IMR-90 (cell line): ENCODE results near the gene PCBD1. TPM values are rescaled to one million over a fixed set of nuclear protein-coding genes. Genes with fewer than 3 reads are reported as not detected.

ENCODE experiments used
- ATAC-seq: fragments of 200-7000 bp; cut with Tn5 transposase; 2 replicates; pipeline ENCODE4 v1.9.1; 2020; ENCODE audit warnings: low read depth, mild to moderate bottlenecking, moderate library complexity
- BruUV-seq: library from RNA; stranded (reverse); fragments of 400-500 nt; replicated peaks from 2 replicates; lab custom pipeline; 2021; lab: Mats Ljungman, UMichigan
- CTCF ChIA-PET: fragments of 300-600 bp; formaldehyde crosslinking; extraction: SDS; loops from one replicate; lab custom pipeline; 2021; ENCODE audit warnings: antibody characterized with exemption; lab: Yijun Ruan, JAX
- POLR2A ChIA-PET: fragments of 300-600 bp; sonication (Branson Sonifier 250); formaldehyde crosslinking; loops from one replicate; lab custom pipeline; 2022; ENCODE audit warnings: antibody characterized with exemption; ENCODE audit not compliant: unreplicated experiment; lab: Charles Lee
- DNase-seq: peaks from one replicate; pipeline ENCODE4 v3.0.0; 2013
- H2AFZ ChIP-seq: replicated peaks from 2 replicates; pipeline ENCODE3; 2013; ENCODE audit warnings: low read length, mild to moderate bottlenecking; ENCODE audit not compliant: poor library complexity
- H2AK5ac ChIP-seq: 2 replicates; pipeline ENCODE4 v1.6.1; 2013; ENCODE audit warnings: low read depth, low read length, inconsistent platforms
- H2AK9ac ChIP-seq: replicated peaks from 2 replicates; pipeline ENCODE3; 2013; ENCODE audit warnings: mild to moderate bottlenecking, low read depth, low read length, moderate library complexity; ENCODE audit not compliant: poor library complexity
- H2BK120ac ChIP-seq: 2 replicates; pipeline ENCODE4 v1.6.1; 2013; ENCODE audit warnings: low read depth, low read length, inconsistent platforms
- H2BK15ac ChIP-seq: 3 replicates; pipeline ENCODE4 v1.6.1; 2013; ENCODE audit warnings: low read depth, low read length, inconsistent platforms
- H2BK20ac ChIP-seq: 2 replicates; pipeline ENCODE4 v1.6.1; 2013; ENCODE audit warnings: low read depth, mild to moderate bottlenecking, inconsistent platforms, low read length, moderate library complexity
- H2BK5ac ChIP-seq: 2 replicates; pipeline ENCODE4 v1.6.1; 2013; ENCODE audit warnings: mild to moderate bottlenecking, low read depth, low read length, inconsistent platforms; ENCODE audit not compliant: poor library complexity, severe bottlenecking
- H3K14ac ChIP-seq: replicated peaks from 2 replicates; pipeline ENCODE4 v1.6.1; 2013; ENCODE audit warnings: low read depth, low read length, inconsistent platforms
- H3K18ac ChIP-seq: 2 replicates; pipeline ENCODE4 v1.6.1; 2013; ENCODE audit warnings: low read depth, low read length, control low read depth
- H3K23ac ChIP-seq: 2 replicates; pipeline ENCODE4 v1.6.1; 2013; ENCODE audit warnings: low read depth, low read length, inconsistent platforms
- H3K27ac ChIP-seq: 2 replicates; pipeline ENCODE4 v1.5.1; 2013; ENCODE audit warnings: mild to moderate bottlenecking, control low read depth, low read length; ENCODE audit not compliant: insufficient read depth
- H3K27me3 ChIP-seq: 2 replicates; pipeline ENCODE4 v1.6.1; 2013; ENCODE audit warnings: low read length; ENCODE audit not compliant: control insufficient read depth, insufficient read depth
- H3K36me3 ChIP-seq: 2 replicates; pipeline ENCODE4 v1.6.1; 2013; ENCODE audit warnings: low read length, mixed read lengths; ENCODE audit not compliant: control insufficient read depth, insufficient read depth
- H3K4ac ChIP-seq: 2 replicates; pipeline ENCODE4 v1.6.1; 2013; ENCODE audit warnings: low read depth, low read length, inconsistent platforms
- H3K4me1 ChIP-seq: 2 replicates; pipeline ENCODE4 v1.6.1; 2013; ENCODE audit warnings: low read length, mixed read lengths; ENCODE audit not compliant: control insufficient read depth, insufficient read depth
- H3K4me2 ChIP-seq: 2 replicates; pipeline ENCODE4 v1.6.1; 2013; ENCODE audit warnings: low read depth, mild to moderate bottlenecking, control low read depth, low read length, moderate library complexity
- H3K4me3 ChIP-seq: 2 replicates; pipeline ENCODE4 v1.5.1; 2013; ENCODE audit warnings: low read depth, mild to moderate bottlenecking, control low read depth, low read length, moderate library complexity; ENCODE audit not compliant: insufficient read depth
- H3K56ac ChIP-seq: 2 replicates; pipeline ENCODE4 v1.6.1; 2013; ENCODE audit warnings: low read length, inconsistent platforms; ENCODE audit not compliant: insufficient read depth; ENCODE audit errors: extremely low read depth
- H3K79me1 ChIP-seq, 2 experiments: 2 replicates each; pipeline ENCODE4 v1.6.1; 2013; ENCODE audit warnings: low read length in 2 of 2, inconsistent platforms in 1 of 2, low read depth in 1 of 2
- H3K9ac ChIP-seq: 2 replicates; pipeline ENCODE4 v1.6.1; 2013; ENCODE audit warnings: low read depth, low read length, control low read depth
- H3K9me1 ChIP-seq: 2 replicates; pipeline ENCODE4 v1.6.1; 2013; ENCODE audit warnings: low read length, inconsistent platforms; ENCODE audit not compliant: insufficient read depth
- H3K9me3 ChIP-seq: 2 replicates; pipeline ENCODE4 v1.6.1; 2013; ENCODE audit warnings: low read length; ENCODE audit not compliant: control insufficient read depth, insufficient read depth
- H4K20me1 ChIP-seq: 2 replicates; pipeline ENCODE4 v1.6.1; 2013; ENCODE audit warnings: low read length, inconsistent platforms; ENCODE audit not compliant: insufficient read depth
- H4K5ac ChIP-seq: 2 replicates; pipeline ENCODE4 v1.6.1; 2013; ENCODE audit warnings: mild to moderate bottlenecking, low read depth, low read length, control low read depth
- H4K8ac ChIP-seq, 2 experiments: 2 replicates each; pipeline ENCODE4 v1.6.1; 2013; ENCODE audit warnings: low read depth in 2 of 2, low read length in 2 of 2, control low read depth in 1 of 2, inconsistent platforms in 1 of 2
- H4K91ac ChIP-seq: 2 replicates; pipeline ENCODE4 v1.6.1; 2013; ENCODE audit warnings: low read depth, low read length, inconsistent platforms; ENCODE audit not compliant: insufficient read depth
- BHLHE40 ChIP-seq: fragments of 150-350 bp; IDR thresholded peaks from 2 replicates; pipeline ENCODE4 v1.6.1; 2016; ENCODE audit warnings: mild to moderate bottlenecking, low read depth, low read length
- CEBPB ChIP-seq: IDR thresholded peaks from 2 replicates; pipeline ENCODE4 v1.6.1; 2012; ENCODE audit warnings: low read depth, low read length, improper control_type of control experiment
- CHD1 ChIP-seq: IDR thresholded peaks from 2 replicates; pipeline ENCODE4 v1.6.1; 2012; ENCODE audit warnings: low read depth, low read length, improper control_type of control experiment
- ELK1 ChIP-seq: fragments of 150-350 bp; IDR thresholded peaks from 2 replicates; pipeline ENCODE4 v1.6.1; 2016; ENCODE audit warnings: low read depth, mild to moderate bottlenecking, low read length, moderate library complexity, borderline replicate concordance
- FOS ChIP-seq: fragments of 150-350 bp; IDR thresholded peaks from 2 replicates; pipeline ENCODE4 v1.6.1; 2016; ENCODE audit warnings: low read depth, low read length
- MAFK ChIP-seq: IDR thresholded peaks from 2 replicates; pipeline ENCODE4 v1.6.1; 2012; ENCODE audit warnings: low read depth, low read length, improper control_type of control experiment
- MAZ ChIP-seq: IDR thresholded peaks from 2 replicates; pipeline ENCODE4 v1.6.1; 2012; ENCODE audit warnings: low read depth, mild to moderate bottlenecking, low read length, improper control_type of control experiment, moderate library complexity, borderline replicate concordance
- MXI1 ChIP-seq: IDR thresholded peaks from 2 replicates; pipeline ENCODE4 v1.6.1; 2012; ENCODE audit warnings: low read depth, mild to moderate bottlenecking, low read length, moderate library complexity, borderline replicate concordance
- NFE2L2 ChIP-seq: fragments of 150-350 bp; IDR thresholded peaks from 2 replicates; pipeline ENCODE4 v1.6.1; 2016; ENCODE audit warnings: low read depth, mild to moderate bottlenecking, low read length
- POLR2A ChIP-seq: IDR thresholded peaks from 2 replicates; pipeline ENCODE4 v1.6.1; 2012; ENCODE audit warnings: mild to moderate bottlenecking, low read depth, low read length
- RAD21 ChIP-seq: IDR thresholded peaks from 2 replicates; pipeline ENCODE4 v1.6.1; 2012; ENCODE audit warnings: low read length, improper control_type of control experiment
- RCOR1 ChIP-seq: IDR thresholded peaks from 2 replicates; pipeline ENCODE4 v1.6.1; 2012; ENCODE audit warnings: mild to moderate bottlenecking, low read length, improper control_type of control experiment; ENCODE audit not compliant: insufficient replicate concordance
- RFX5 ChIP-seq: IDR thresholded peaks from 2 replicates; pipeline ENCODE4 v1.8.0; 2012; ENCODE audit warnings: low read depth, mild to moderate bottlenecking, low read length, moderate library complexity
- SMC3 ChIP-seq: fragments of 150-350 bp; IDR thresholded peaks from 2 replicates; pipeline ENCODE4 v1.6.1; 2016; ENCODE audit warnings: low read depth, mild to moderate bottlenecking, antibody characterized with exemption, low read length, moderate library complexity
- USF2 ChIP-seq: fragments of 150-350 bp; IDR thresholded peaks from 2 replicates; pipeline ENCODE4 v1.6.1; 2017; ENCODE audit warnings: mild to moderate bottlenecking, antibody characterized with exemption, low read length, low read depth
- WGBS, 2 experiments: methylation state at CpG; one replicate each; pipeline versions ENCODE4 v1.1.5 to v1.1.7; 2013; ENCODE audit warnings: missing lambda C conversion rate in 2 of 2; ENCODE audit not compliant: insufficient read length in 1 of 2; ENCODE audit errors: extremely low coverage in 2 of 2; 5-methylcytosine and 5-hydroxymethylcytosine counted together
- dilution Hi-C: fragments of 300-500 bp; cut with HindIII; formaldehyde crosslinking; loops from one replicate; pipeline ENCODE4 v1.14.3; 2018; ENCODE audit warnings: low sequenced_read_pairs; ENCODE audit not compliant: unreplicated experiment
- in situ Hi-C: fragments of 300-500 bp; cut with MboI; formaldehyde crosslinking; loops from 3 replicates; pipeline ENCODE4 v1.14.3; 2019; ENCODE audit warnings: low sequenced_read_pairs, inconsistent platforms, mixed read lengths
- intact Hi-C: fragments of 100-400 bp; cut with micrococcal nuclease; formaldehyde crosslinking; loops from 2 replicates; pipeline ENCODE4 v1.10.0; 2022
- polyA plus RNA-seq, 3 experiments: library from polyadenylated mRNA; depleted of rRNA; stranded (reverse); fragments of >200 nt; gene quantifications; 2 replicates each; pipeline ENCODE4 v1.2.3, GENCODE V29; 2012; ENCODE audit warnings: low replicate concordance in 1 of 3
- total RNA-seq: library from RNA; depleted of rRNA; stranded (reverse); fragments of >200 nt; gene quantifications from 2 replicates; pipeline ENCODE4 v1.2.3, GENCODE V29; 2012
- TF ChIP-seq, protein P1 (sequence below): conservative IDR thresholded peaks from 2 replicates; pipeline ENCODE4 v1.5.1; 2012; ENCODE audit warnings: mild to moderate bottlenecking, low read depth, low read length, improper control_type of control experiment

PCBD1 gene
- total and polyA plus RNA-seq, 2 of the 4 experiments (the other 2 are of a cell fraction) = 15.8 to 31.6 TPM

DNA sequence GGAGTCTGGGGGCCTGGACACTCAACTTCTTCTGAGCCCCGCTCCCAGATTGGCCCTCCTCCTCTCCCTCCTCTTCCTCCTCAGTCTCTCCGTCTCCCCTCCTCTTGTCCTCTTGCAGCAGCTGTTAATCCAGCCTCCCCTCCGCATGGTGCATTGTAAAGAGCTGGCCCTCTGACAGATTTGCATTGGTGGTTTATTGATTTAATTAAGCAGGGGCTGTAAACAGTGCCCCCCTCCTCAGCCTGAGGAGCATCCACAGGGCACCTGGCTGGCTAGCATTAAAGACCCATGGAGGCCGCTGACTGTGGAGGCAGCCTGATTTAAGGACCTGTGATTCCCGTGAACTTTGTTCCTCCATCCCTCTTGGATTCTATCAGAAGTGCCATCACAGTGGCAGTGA, 28.9 kb upstream of the PCBD1 start:
- DNase-seq (no peak), ATAC-seq (no peak)
- H2BK20ac ChIP-seq = no peak overlapping the region
- H4K5ac ChIP-seq = no peak overlapping the region
- H2BK15ac ChIP-seq = no peak overlapping the region
- no peaks in the 10 kb centered on the region for H3K79me1 ChIP-seq
- H3K36me3 ChIP-seq = no peaks in the 10 kb centered on the region
- H2AK9ac ChIP-seq = no peak overlapping the region
- H2BK120ac ChIP-seq = no peak overlapping the region
- H3K9me1 ChIP-seq = no peaks in the 10 kb centered on the region
- WGBS, 2 experiments = no CpG with 5 or more reads among the region's 5 CpGs
- in situ Hi-C loops = no loop called here
- no peak for TF ChIP-seq FOS
- no peak for TF ChIP-seq BHLHE40
- TF ChIP-seq NFE2L2 = no peak
- no peak for TF ChIP-seq CHD1
- TF ChIP-seq RAD21 = no peak
- TF ChIP-seq POLR2A = no peak
- no peak for TF ChIP-seq RCOR1
- TF ChIP-seq MXI1 = no peak
- TF ChIP-seq, protein P1, sequence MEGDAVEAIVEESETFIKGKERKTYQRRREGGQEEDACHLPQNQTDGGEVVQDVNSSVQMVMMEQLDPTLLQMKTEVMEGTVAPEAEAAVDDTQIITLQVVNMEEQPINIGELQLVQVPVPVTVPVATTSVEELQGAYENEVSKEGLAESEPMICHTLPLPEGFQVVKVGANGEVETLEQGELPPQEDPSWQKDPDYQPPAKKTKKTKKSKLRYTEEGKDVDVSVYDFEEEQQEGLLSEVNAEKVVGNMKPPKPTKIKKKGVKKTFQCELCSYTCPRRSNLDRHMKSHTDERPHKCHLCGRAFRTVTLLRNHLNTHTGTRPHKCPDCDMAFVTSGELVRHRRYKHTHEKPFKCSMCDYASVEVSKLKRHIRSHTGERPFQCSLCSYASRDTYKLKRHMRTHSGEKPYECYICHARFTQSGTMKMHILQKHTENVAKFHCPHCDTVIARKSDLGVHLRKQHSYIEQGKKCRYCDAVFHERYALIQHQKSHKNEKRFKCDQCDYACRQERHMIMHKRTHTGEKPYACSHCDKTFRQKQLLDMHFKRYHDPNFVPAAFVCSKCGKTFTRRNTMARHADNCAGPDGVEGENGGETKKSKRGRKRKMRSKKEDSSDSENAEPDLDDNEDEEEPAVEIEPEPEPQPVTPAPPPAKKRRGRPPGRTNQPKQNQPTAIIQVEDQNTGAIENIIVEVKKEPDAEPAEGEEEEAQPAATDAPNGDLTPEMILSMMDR = no peak
- no peak for TF ChIP-seq RFX5
- no peak for TF ChIP-seq MAZ
- TF ChIP-seq CEBPB = no peak
- no peak for TF ChIP-seq SMC3
- TF ChIP-seq USF2 = no peak
- TF ChIP-seq MAFK = no peak
- no peak for TF ChIP-seq ELK1
- H3K9ac ChIP-seq = no peak overlapping the region
- no peak overlapping the region for H3K4me3 ChIP-seq
- no peak overlapping the region for H4K91ac ChIP-seq
- no peaks in the 10 kb centered on the region for H3K4me1 ChIP-seq
- H3K4ac ChIP-seq = no peak overlapping the region
- POLR2A ChIA-PET = no interaction called here
- intact Hi-C loops = no loop called here
- no peaks in the 10 kb centered on the region for H3K9me3 ChIP-seq
- H3K18ac ChIP-seq = no peak overlapping the region
- no peak overlapping the region for H3K23ac ChIP-seq
- H3K27ac ChIP-seq = no peak overlapping the region
- BruUV-seq = no TSS peak
- no peaks in the 10 kb centered on the region for H4K20me1 ChIP-seq
- CTCF ChIA-PET = no interaction called here
- no peak overlapping the region for H4K8ac ChIP-seq
- no peak overlapping the region for H2BK5ac ChIP-seq
- no peak overlapping the region for H2AFZ ChIP-seq
- dilution Hi-C loops = no loop called here
- no peak overlapping the region for H3K4me2 ChIP-seq
- no peak overlapping the region for H3K14ac ChIP-seq
- H3K27me3 ChIP-seq = peaks cover 70% of the 10 kb centered on the region
- no peak overlapping the region for H2AK5ac ChIP-seq
- no peak overlapping the region for H3K56ac ChIP-seq
